HEK293 (cell line): Measurements from ENCODE around the gene HSPA4.

ENCODE experiments used
- CTCF ChIA-PET: fragments of 350-600 bp; formaldehyde crosslinking; extraction: SDS; loops from one replicate; lab custom pipeline; 2021; ENCODE audit warnings: antibody characterized with exemption; lab: Yijun Ruan, JAX
- POLR2A ChIA-PET: fragments of 300-600 bp; formaldehyde crosslinking; extraction: SDS; loops from one replicate; lab custom pipeline; 2020; ENCODE audit warnings: antibody characterized with exemption, inconsistent platforms; lab: Yijun Ruan, JAX
- H3K27ac ChIP-seq: fragments of 200-500 bp; sonication (Bioruptor generic); 2 replicates; pipeline ENCODE4 v1.5.1; 2014; ENCODE audit warnings: low read depth, low read length, control low read depth, inconsistent platforms; ENCODE audit errors: extremely low read depth
- H3K36me3 ChIP-seq, 2 experiments: fragments of 200-500 bp in 1 of 2; sonication (Bioruptor generic) in 1 of 2; 1 replicate in 1 of 2; 2 replicates in 1 of 2; pipeline ENCODE4 v1.5.1; 2014 to 2017; ENCODE audit warnings: inconsistent platforms in 2 of 2, low read length in 2 of 2; ENCODE audit not compliant: control insufficient read depth in 2 of 2, insufficient read depth in 1 of 2
- H3K4me1 ChIP-seq: fragments of 200-500 bp; sonication (Bioruptor generic); 2 replicates; pipeline ENCODE4 v1.5.1; 2014; ENCODE audit warnings: mild to moderate bottlenecking, low read length, inconsistent platforms; ENCODE audit not compliant: control insufficient read depth, insufficient read depth
- H3K4me3 ChIP-seq: 2 replicates; pipeline ENCODE4 v1.5.1; 2011; ENCODE audit warnings: low read depth, mild to moderate bottlenecking, control low read depth, low read length, moderate library complexity
- H3K9me3 ChIP-seq: fragments of 200-500 bp; sonication (Bioruptor generic); 2 replicates; pipeline ENCODE4 v1.5.1; 2014; ENCODE audit warnings: low read depth, low read length, inconsistent platforms; ENCODE audit not compliant: control insufficient read depth, insufficient read depth
- BCL11B ChIP-seq: fragments of 450-650 bp; formaldehyde crosslinking; IDR thresholded peaks from 2 replicates; pipeline ENCODE4 v1.5.1; 2016; ENCODE audit warnings: low read depth, missing biosample characterization, missing genetic modification characterization
- EGR2 ChIP-seq: fragments of 450-650 bp; formaldehyde crosslinking; IDR thresholded peaks from 2 replicates; pipeline ENCODE4 v1.5.1; 2016; ENCODE audit warnings: low read depth, missing biosample characterization, missing genetic modification characterization
- FEZF1 ChIP-seq: fragments of 450-650 bp; formaldehyde crosslinking; IDR thresholded peaks from 2 replicates; pipeline ENCODE4 v1.5.1; 2016; ENCODE audit warnings: missing biosample characterization, missing genetic modification characterization
- GLIS1 ChIP-seq: fragments of 450-650 bp; formaldehyde crosslinking; IDR thresholded peaks from 2 replicates; pipeline ENCODE4 v1.5.1; 2016; ENCODE audit warnings: missing biosample characterization, missing genetic modification characterization
- HOXA7 ChIP-seq: sonication (generic); formaldehyde crosslinking; IDR thresholded peaks from 2 replicates; pipeline ENCODE4 v1.8.1; 2022; ENCODE audit warnings: missing genetic modification reagents, borderline replicate concordance
- KLF16 ChIP-seq: fragments of 450-650 bp; formaldehyde crosslinking; IDR thresholded peaks from 2 replicates; pipeline ENCODE4 v1.5.1; 2017; ENCODE audit warnings: missing biosample characterization, missing genetic modification characterization
- PRDM10 ChIP-seq: fragments of 450-650 bp; formaldehyde crosslinking; IDR thresholded peaks from 2 replicates; pipeline ENCODE4 v1.5.1; 2016; ENCODE audit warnings: missing biosample characterization, missing genetic modification characterization
- SETDB1 ChIP-seq: IDR thresholded peaks from one replicate; pipeline ENCODE4 v1.6.1; 2017; ENCODE audit warnings: mild to moderate bottlenecking, low read length, moderate library complexity, mixed read lengths; ENCODE audit not compliant: insufficient read length
- SP3 ChIP-seq: fragments of 450-650 bp; formaldehyde crosslinking; IDR thresholded peaks from 2 replicates; pipeline ENCODE4 v1.5.1; 2016; ENCODE audit warnings: missing biosample characterization, missing genetic modification characterization
- YY2 ChIP-seq: fragments of 450-650 bp; formaldehyde crosslinking; IDR thresholded peaks from 2 replicates; pipeline ENCODE4 v1.5.1; 2016; ENCODE audit warnings: missing biosample characterization, missing genetic modification characterization
- ZBTB17 ChIP-seq: fragments of 450-650 bp; formaldehyde crosslinking; IDR thresholded peaks from 2 replicates; pipeline ENCODE4 v1.5.1; 2016; ENCODE audit warnings: missing biosample characterization, missing genetic modification characterization
- ZFHX2 ChIP-seq: fragments of 450-650 bp; formaldehyde crosslinking; conservative IDR thresholded peaks from 2 replicates; pipeline ENCODE4 v1.5.1; 2016; ENCODE audit warnings: missing biosample characterization, missing genetic modification characterization
- ZIC2 ChIP-seq: fragments of 450-650 bp; formaldehyde crosslinking; IDR thresholded peaks from 2 replicates; pipeline ENCODE4 v1.5.1; 2016; ENCODE audit warnings: missing biosample characterization, missing genetic modification characterization
- ZNF112 ChIP-seq: fragments of 450-650 bp; formaldehyde crosslinking; IDR thresholded peaks from 2 replicates; pipeline ENCODE4 v1.5.0; 2017; ENCODE audit warnings: missing biosample characterization, missing genetic modification characterization
- ZNF174 ChIP-seq: fragments of 450-650 bp; formaldehyde crosslinking; IDR thresholded peaks from 2 replicates; pipeline ENCODE4 v1.5.0; 2017; ENCODE audit warnings: missing biosample characterization, mild to moderate bottlenecking, missing genetic modification characterization
- ZNF266 ChIP-seq: fragments of 450-650 bp; formaldehyde crosslinking; IDR thresholded peaks from 2 replicates; pipeline ENCODE4 v1.5.1; 2016; ENCODE audit warnings: missing biosample characterization, missing genetic modification characterization, low read depth
- ZNF292 ChIP-seq: fragments of 450-650 bp; formaldehyde crosslinking; IDR thresholded peaks from 2 replicates; pipeline ENCODE4 v1.5.1; 2016; ENCODE audit warnings: low read depth, missing biosample characterization, missing genetic modification characterization, borderline replicate concordance
- ZNF311 ChIP-seq: fragments of 450-650 bp; formaldehyde crosslinking; IDR thresholded peaks from 2 replicates; pipeline ENCODE4 v1.5.1; 2017; ENCODE audit warnings: missing biosample characterization, missing genetic modification characterization, borderline replicate concordance
- ZNF341 ChIP-seq: fragments of 450-650 bp; formaldehyde crosslinking; IDR thresholded peaks from 2 replicates; pipeline ENCODE4; 2016; ENCODE audit warnings: low read depth, missing biosample characterization, missing genetic modification characterization
- ZNF426 ChIP-seq: fragments of 450-650 bp; formaldehyde crosslinking; IDR thresholded peaks from 2 replicates; pipeline ENCODE4 v1.5.1; 2017; ENCODE audit warnings: missing biosample characterization, missing genetic modification characterization, mild to moderate bottlenecking, inconsistent platforms, moderate library complexity
- ZNF501 ChIP-seq: fragments of 450-650 bp; formaldehyde crosslinking; IDR thresholded peaks from 2 replicates; pipeline ENCODE4 v1.5.1; 2016; ENCODE audit warnings: missing biosample characterization, missing genetic modification characterization
- ZNF510 ChIP-seq: fragments of 450-650 bp; formaldehyde crosslinking; IDR thresholded peaks from 2 replicates; pipeline ENCODE4 v1.5.1; 2018; ENCODE audit warnings: mild to moderate bottlenecking, missing genetic modification characterization, missing biosample characterization; ENCODE audit not compliant: insufficient replicate concordance
- ZNF558 ChIP-seq: fragments of 450-650 bp; formaldehyde crosslinking; IDR thresholded peaks from 2 replicates; pipeline ENCODE4 v1.5.1; 2016; ENCODE audit warnings: missing biosample characterization, missing genetic modification characterization
- ZNF560 ChIP-seq: fragments of 450-650 bp; formaldehyde crosslinking; IDR thresholded peaks from 2 replicates; pipeline ENCODE4 v1.5.1; 2017; ENCODE audit warnings: missing biosample characterization, missing genetic modification characterization, borderline replicate concordance
- ZNF571 ChIP-seq: fragments of 450-650 bp; formaldehyde crosslinking; IDR thresholded peaks from 2 replicates; pipeline ENCODE4 v1.5.0; 2017; ENCODE audit warnings: missing biosample characterization, missing genetic modification characterization
- ZNF600 ChIP-seq: fragments of 450-650 bp; formaldehyde crosslinking; IDR thresholded peaks from 2 replicates; pipeline ENCODE4 v1.5.1; 2016; ENCODE audit warnings: missing biosample characterization, missing genetic modification characterization
- ZNF610 ChIP-seq: fragments of 450-650 bp; formaldehyde crosslinking; IDR thresholded peaks from 2 replicates; pipeline ENCODE4 v1.5.1; 2016; ENCODE audit warnings: missing biosample characterization, missing genetic modification characterization, borderline replicate concordance
- ZNF626 ChIP-seq: fragments of 450-650 bp; sonication (Bioruptor Pico); formaldehyde crosslinking; IDR thresholded peaks from 2 replicates; pipeline ENCODE4 v1.5.1; 2018; ENCODE audit warnings: missing biosample characterization, missing genetic modification characterization, inconsistent platforms
- ZNF639 ChIP-seq: fragments of 450-650 bp; formaldehyde crosslinking; IDR thresholded peaks from 2 replicates; pipeline ENCODE4 v1.5.1; 2016; ENCODE audit warnings: missing biosample characterization, missing genetic modification characterization
- ZNF777 ChIP-seq: fragments of 450-650 bp; formaldehyde crosslinking; IDR thresholded peaks from 2 replicates; pipeline ENCODE4 v1.5.1; 2017; ENCODE audit warnings: missing biosample characterization, missing genetic modification characterization, borderline replicate concordance
- ZNF837 ChIP-seq: fragments of 450-650 bp; formaldehyde crosslinking; IDR thresholded peaks from 2 replicates; pipeline ENCODE4 v1.5.1; 2016; ENCODE audit warnings: missing biosample characterization, missing genetic modification characterization
- ZSCAN23 ChIP-seq: fragments of 450-650 bp; formaldehyde crosslinking; IDR thresholded peaks from 2 replicates; pipeline ENCODE4 v1.5.1; 2016; ENCODE audit warnings: missing biosample characterization, missing genetic modification characterization
- TF ChIP-seq, protein P1 (sequence below): fragments of 450-650 bp; formaldehyde crosslinking; IDR thresholded peaks from 2 replicates; pipeline ENCODE4 v1.5.1; 2017; ENCODE audit warnings: missing biosample characterization, missing genetic modification characterization

Gene HSPA4

GRCh38 chr5:133088064-133088463 lies 36.3 kb downstream of the HSPA4 start (continued):
- TF ChIP-seq ZNF112 (no peak), GLIS1 (tag by site-specific recombination) (no peak), ZFHX2 (tag by site-specific recombination) (peak; percentile 79), EGR2 (peak; percentile 82)

GRCh38 chr5:133091034-133091433 lies 39.2 kb downstream of the HSPA4 start:
- POLR2A ChIA-PET = no interaction called here

GRCh38 chr5:133106343-133106742 lies 54.5 kb downstream of the HSPA4 start:
- no peaks in the 10 kb centered on the region for H3K9me3 ChIP-seq
- H3K27ac ChIP-seq = no peak overlapping the region
- H3K4me1 ChIP-seq = no peaks in the 10 kb centered on the region
- H3K4me3 ChIP-seq = no peak overlapping the region
- TF ChIP-seq ZNF639 (no peak), ZNF610 (no peak), ZNF571 (tag by site-specific recombination) (no peak), ZFHX2 (tag by site-specific recombination) (peak; percentile 73), GLIS1 (tag by site-specific recombination) (no peak), ZNF341 (no peak), ZBTB17 (tag by site-specific recombination) (no peak), ZNF777 (tag by site-specific recombination) (no peak), ZNF501 (tag by site-specific recombination) (no peak), ZNF426 (no peak), SETDB1 (no peak), ZNF510 (tag by site-specific recombination) (no peak), EGR2 (peak; percentile 67), ZNF292 (tag by site-specific recombination) (no peak), FEZF1 (tag by site-specific recombination) (no peak), KLF16 (tag by site-specific recombination) (no peak), ZNF174 (tag by site-specific recombination) (no peak), ZNF626 (tag by site-specific recombination) (no peak), ZNF311 (tag by site-specific recombination) (no peak), HOXA7 (CRISPR knock-in tag) (no peak), PRDM10 (tag by site-specific recombination) (no peak), ZSCAN23 (tag by site-specific recombination) (no peak), BCL11B (tag by site-specific recombination) (no peak), SP3 (no peak)
- TF ChIP-seq, protein P1, sequence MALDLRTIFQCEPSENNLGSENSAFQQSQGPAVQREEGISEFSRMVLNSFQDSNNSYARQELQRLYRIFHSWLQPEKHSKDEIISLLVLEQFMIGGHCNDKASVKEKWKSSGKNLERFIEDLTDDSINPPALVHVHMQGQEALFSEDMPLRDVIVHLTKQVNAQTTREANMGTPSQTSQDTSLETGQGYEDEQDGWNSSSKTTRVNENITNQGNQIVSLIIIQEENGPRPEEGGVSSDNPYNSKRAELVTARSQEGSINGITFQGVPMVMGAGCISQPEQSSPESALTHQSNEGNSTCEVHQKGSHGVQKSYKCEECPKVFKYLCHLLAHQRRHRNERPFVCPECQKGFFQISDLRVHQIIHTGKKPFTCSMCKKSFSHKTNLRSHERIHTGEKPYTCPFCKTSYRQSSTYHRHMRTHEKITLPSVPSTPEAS (tag by site-specific recombination) = peak; percentile 77
- H3K36me3 ChIP-seq = peaks cover 30 to 52% of the 10 kb centered on the region in 2 experiments
- CTCF ChIA-PET = interaction anchor here (0.6 kb wide), 1 partner anchor 315 kb away, joined by 3 read pairs; no protein-coding TSS in a partner anchor
- POLR2A ChIA-PET = no interaction called here

More at GRCh38 chr5:133091034-133091433, 39.2 kb downstream of the HSPA4 start:
- Histone ChIP-seq H3K4me1 (no peaks in the 10 kb centered on the region), H3K9me3 (no peaks in the 10 kb centered on the region), H3K4me3 (no peak overlapping the region), H3K27ac (no peak overlapping the region), H3K36me3 (peaks cover 64 to 92% of the 10 kb centered on the region in 2 experiments)
- CTCF ChIA-PET = no interaction called here
- TF ChIP-seq ZIC2 (no peak), YY2 (tag by site-specific recombination) (no peak), ZNF560 (tag by site-specific recombination) (no peak), ZNF600 (tag by site-specific recombination) (no peak), ZNF558 (tag by site-specific recombination) (no peak), ZNF266 (no peak), ZNF837 (tag by site-specific recombination) (no peak)
